ENCODE results near the gene PEF1.

Gene PEF1

GRCh38 chr1:31644560-31645273, at the start of gene PEF1:
Gene PEF1 (minus strand): TSS chr1:31644876. CDS start chr1:31644864, 12 bp downstream.
- peak; percentile 97 for DNase-seq

GRCh38 chr1:31693231-31693630, 48.6 kb upstream of the PEF1 start:
- DNase-seq: no peak

GRCh38 chr1:31691951-31692350, 47.3 kb upstream of the PEF1 start:
- DNase-seq: no peak

GRCh38 chr1:31691446-31691845, 46.8 kb upstream of the PEF1 start:
- no peak for DNase-seq

- no peak for DNase-seq
These were observed 46.2 kb upstream of the PEF1 start for GRCh38 chr1:31690921-31691320.

- no peak for DNase-seq
These were observed 45.2 kb upstream of the PEF1 start for GRCh38 chr1:31689854-31690253.

GRCh38 chr1:31689379-31689778, 44.7 kb upstream of the PEF1 start:
- no peak for DNase-seq

GRCh38 chr1:31688233-31688918, 43.7 kb upstream of the PEF1 start:
- DNase-seq: no peak

GRCh38 chr1:31687601-31688000, 42.9 kb upstream of the PEF1 start:
- DNase-seq: no peak

- DNase-seq: no peak
These were observed 41.1 kb upstream of the PEF1 start for GRCh38 chr1:31685795-31686194.

GRCh38 chr1:31683997-31684396, 39.3 kb upstream of the PEF1 start:
- DNase-seq: no peak

GRCh38 chr1:31681415-31681814, 36.7 kb upstream of the PEF1 start:
- DNase-seq: no peak

GRCh38 chr1:31679676-31680230, 35.1 kb upstream of the PEF1 start:
- no peak for DNase-seq

GRCh38 chr1:31679091-31679490, 34.4 kb upstream of the PEF1 start:
- DNase-seq: no peak

- DNase-seq: no peak
These were observed 34.0 kb upstream of the PEF1 start for GRCh38 chr1:31678681-31679080.

GRCh38 chr1:31677949-31678348, 33.3 kb upstream of the PEF1 start:
- DNase-seq: no peak

GRCh38 chr1:31677401-31677800, 32.7 kb upstream of the PEF1 start:
- no peak for DNase-seq

GRCh38 chr1:31675756-31676155, 31.1 kb upstream of the PEF1 start:
- DNase-seq: peak; percentile 4

GRCh38 chr1:31675161-31675560, 30.5 kb upstream of the PEF1 start:
- DNase-seq: no peak

- no peak for DNase-seq
These were observed 29.9 kb upstream of the PEF1 start for GRCh38 chr1:31674626-31675025.

GRCh38 chr1:31673433-31673832, 28.8 kb upstream of the PEF1 start:
- no peak for DNase-seq

GRCh38 chr1:31672986-31673385, 28.3 kb upstream of the PEF1 start:
- no peak for DNase-seq

- no peak for DNase-seq
These were observed 27.0 kb upstream of the PEF1 start for GRCh38 chr1:31671561-31672201.

GRCh38 chr1:31671147-31671546, 26.5 kb upstream of the PEF1 start:
- DNase-seq: no peak

All from NCI-H146 (cell line).